HepG2 (cell line): ENCODE measurements around the gene CACNG5. TPM values are rescaled to one million over a fixed set of nuclear protein-coding genes. Genes with fewer than 3 reads are reported as not detected.

Source experiments
- ATF7 ChIP-seq, 2 experiments: fragments of 450-650 bp in 1 of 2; sonication (generic) in 1 of 2; formaldehyde crosslinking in 1 of 2; IDR thresholded peaks; 2 replicates each; pipeline versions ENCODE4 v1.4.0 to v1.6.1; 2016 to 2020; ENCODE audit warnings: antibody characterized with exemption in 1 of 2, mild to moderate bottlenecking in 1 of 2, missing genetic modification reagents in 1 of 2
- E2F1 ChIP-seq: sonication (generic); formaldehyde crosslinking; IDR thresholded peaks from 2 replicates; pipeline ENCODE4 v1.5.0; 2020; ENCODE audit warnings: missing genetic modification reagents
- EZH2 ChIP-seq: conservative IDR thresholded peaks from 2 replicates; pipeline ENCODE4 v1.6.1; 2012; ENCODE audit warnings: mild to moderate bottlenecking, low read depth, low read length, moderate library complexity
- FOXK2 ChIP-seq: fragments of 450-650 bp; IDR thresholded peaks from 2 replicates; pipeline ENCODE4 v1.6.1; 2016
- JUN ChIP-seq: sonication (generic); formaldehyde crosslinking; IDR thresholded peaks from 2 replicates; pipeline ENCODE4 v1.4.0; 2020; ENCODE audit warnings: mild to moderate bottlenecking, missing genetic modification reagents
- MAZ ChIP-seq, 2 experiments: sonication (generic) in 1 of 2; formaldehyde crosslinking in 1 of 2; IDR thresholded peaks; 2 replicates each; pipeline versions ENCODE4 v1.5.0 to v1.6.1; 2012 to 2020; ENCODE audit warnings: low read depth in 2 of 2, mild to moderate bottlenecking in 2 of 2, borderline replicate concordance in 1 of 2, improper control_type of control experiment in 1 of 2, low read length in 1 of 2, missing genetic modification reagents in 1 of 2, moderate library complexity in 1 of 2
- MTA1 ChIP-seq: sonication (generic); formaldehyde crosslinking; IDR thresholded peaks from 2 replicates; pipeline ENCODE4 v1.4.0; 2020; ENCODE audit warnings: missing genetic modification reagents, mild to moderate bottlenecking, borderline replicate concordance
- MXI1 ChIP-seq: IDR thresholded peaks from 3 replicates; pipeline ENCODE4 v1.6.1; 2012; ENCODE audit warnings: low read depth, low read length, inconsistent platforms, borderline replicate concordance
- NBN ChIP-seq: fragments of 450-650 bp; conservative IDR thresholded peaks from 2 replicates; pipeline ENCODE4 v1.6.1; 2017
- NFIC ChIP-seq: IDR thresholded peaks from 2 replicates; pipeline ENCODE4 v1.6.1; 2012; ENCODE audit warnings: mild to moderate bottlenecking, low read length, inconsistent platforms
- PAWR ChIP-seq: sonication (generic); formaldehyde crosslinking; IDR thresholded peaks from 2 replicates; pipeline ENCODE4 v1.4.0; 2020; ENCODE audit warnings: missing genetic modification reagents, mild to moderate bottlenecking, borderline replicate concordance
- PAX8 ChIP-seq: sonication (generic); formaldehyde crosslinking; IDR thresholded peaks from 2 replicates; pipeline ENCODE4 v1.8.0; 2022; ENCODE audit warnings: mild to moderate bottlenecking, missing genetic modification reagents, borderline replicate concordance
- SETDB1 ChIP-seq: sonication (generic); formaldehyde crosslinking; IDR thresholded peaks from 2 replicates; pipeline ENCODE4 v1.5.1; 2020; ENCODE audit warnings: missing genetic modification reagents, mild to moderate bottlenecking, borderline replicate concordance
- SNAPC2 ChIP-seq: sonication (generic); formaldehyde crosslinking; IDR thresholded peaks from 2 replicates; pipeline ENCODE4 v1.8.1; 2022; ENCODE audit warnings: mild to moderate bottlenecking, missing genetic modification reagents
- SP5 ChIP-seq: IDR thresholded peaks from 2 replicates; pipeline ENCODE4 v1.6.1; 2016; ENCODE audit warnings: low read depth, borderline replicate concordance
- SPEN ChIP-seq: sonication (generic); formaldehyde crosslinking; IDR thresholded peaks from 2 replicates; pipeline ENCODE4 v1.5.1; 2020; ENCODE audit warnings: low read depth, mild to moderate bottlenecking, missing genetic modification reagents
- ZBTB33 ChIP-seq: sonication (generic); formaldehyde crosslinking; IDR thresholded peaks from 2 replicates; pipeline ENCODE4 v1.4.0; 2020; ENCODE audit warnings: missing genetic modification reagents
- ZNF281 ChIP-seq: sonication (generic); formaldehyde crosslinking; IDR thresholded peaks from 2 replicates; pipeline ENCODE4 v1.4.0; 2020; ENCODE audit warnings: missing genetic modification reagents, borderline replicate concordance
- ZNF441 ChIP-seq: sonication (generic); formaldehyde crosslinking; IDR thresholded peaks from 2 replicates; pipeline ENCODE4 v1.7.0; 2021; ENCODE audit warnings: missing genetic modification reagents, borderline replicate concordance
- ZNF547 ChIP-seq: sonication (generic); formaldehyde crosslinking; IDR thresholded peaks from 2 replicates; pipeline ENCODE4 v1.5.1; 2020; ENCODE audit warnings: mild to moderate bottlenecking, missing genetic modification reagents
- ZNF629 ChIP-seq: sonication (generic); formaldehyde crosslinking; conservative IDR thresholded peaks from 2 replicates; pipeline ENCODE4 v1.5.0; 2020; ENCODE audit warnings: missing genetic modification reagents
- ZNF713 ChIP-seq: sonication (generic); formaldehyde crosslinking; IDR thresholded peaks from 2 replicates; pipeline ENCODE4 v1.4.0; 2020; ENCODE audit warnings: mild to moderate bottlenecking, missing genetic modification reagents
- ZNF784 ChIP-seq: sonication (generic); formaldehyde crosslinking; IDR thresholded peaks from 2 replicates; pipeline ENCODE4 v1.5.1; 2020; ENCODE audit warnings: missing genetic modification reagents, mild to moderate bottlenecking, borderline replicate concordance
- ZNF816 ChIP-seq: sonication (generic); formaldehyde crosslinking; IDR thresholded peaks from 2 replicates; pipeline ENCODE4 v1.8.0; 2022; ENCODE audit warnings: missing genetic modification reagents, mild to moderate bottlenecking, borderline replicate concordance
- ZSCAN9 ChIP-seq: IDR thresholded peaks from 2 replicates; pipeline ENCODE4 v1.6.1; 2016; ENCODE audit warnings: borderline replicate concordance
- polyA plus RNA-seq, 8 experiments: library from polyadenylated mRNA; depleted of rRNA in 3 of 8; stranded (reverse) in 7 of 8; unstranded in 1 of 8; fragments of >200 nt; fragmentation: Illumina TruSeq in 4 of 8; extraction: Trizol in 4 of 8; gene quantifications; 2 replicates each; pipeline versions ENCODE4 v1.2.1 to v1.2.3, GENCODE V29; 2011 to 2016; ENCODE audit warnings: low read depth in 4 of 8, missing spikeins in 1 of 8, mixed read lengths in 1 of 8; ENCODE audit not compliant: insufficient read depth in 1 of 8
- total RNA-seq, 5 experiments: library from RNA; depleted of rRNA; stranded (reverse); fragments of >200 nt; fragmentation: Illumina TruSeq; extraction: Trizol; gene quantifications; 2 replicates each; pipeline ENCODE4 v1.2.3, GENCODE V29; 2016; ENCODE audit warnings: low read depth in 1 of 5

Gene CACNG5
- total and polyA plus RNA-seq, 2 of the 13 experiments (the other 11 are each of a cell fraction or from before 2014, with no cell fraction given) = not detected

GRCh38 chr17:66829386-66829864 lies 5.5 kb upstream of the CACNG5 start (continued):
- TF ChIP-seq SPEN (CRISPR knock-in tag) (no peak), MAZ (IDR thresholded peaks at IDR 0.05; ENCODE audit: borderline replicate concordance, low read depth, low read length) (no peak), MAZ (CRISPR knock-in tag; IDR thresholded peaks at IDR 0.05; ENCODE audit: low read depth) (no peak), ZNF784 (no peak), ZNF816 (CRISPR knock-in tag) (no peak), MTA1 (CRISPR knock-in tag) (no peak), MXI1 (no peak), NFIC (no peak), ZSCAN9 (CRISPR knock-in tag) (peak; percentile 79), ZNF713 (no peak), FOXK2 (no peak), PAWR (CRISPR knock-in tag) (no peak), NBN (no peak), PAX8 (CRISPR knock-in tag) (no peak), SP5 (CRISPR knock-in tag) (no peak), ZBTB33 (no peak), JUN (CRISPR knock-in tag) (no peak), ZNF547 (CRISPR knock-in tag) (no peak), ZNF281 (no peak), E2F1 (CRISPR knock-in tag) (0 out of 2 replicates have a peak, but pooled peaks have one; percentile 46), EZH2 (no peak), SNAPC2 (CRISPR knock-in tag) (no peak), ZNF629 (CRISPR knock-in tag) (no peak), ZNF441 (CRISPR knock-in tag) (0 out of 2 replicates have a peak, but pooled peaks have one; percentile 49), ATF7 (IDR thresholded peaks at IDR 0.05) (no peak), ATF7 (CRISPR knock-in tag; IDR thresholded peaks at IDR 0.05) (no peak), SETDB1 (CRISPR knock-in tag) (no peak)
